HG03460 (cell line): ENCODE results near the gene C2orf68.
A peak's percentile ranks its signal among the peaks of the same experiment; 100 is the strongest.
"Not testable (repeated sequence)": the region's sequence is repeated elsewhere in the genome, so short reads cannot be mapped to it uniquely, and the experiment has no call there.

ENCODE experiments used
- ATAC-seq: cut with Tn5 transposase; IDR thresholded peaks from one replicate; pipeline ENCODE4 v1.9.1; 2021; ENCODE audit not compliant: unreplicated experiment

The C2orf68 gene

DNA sequence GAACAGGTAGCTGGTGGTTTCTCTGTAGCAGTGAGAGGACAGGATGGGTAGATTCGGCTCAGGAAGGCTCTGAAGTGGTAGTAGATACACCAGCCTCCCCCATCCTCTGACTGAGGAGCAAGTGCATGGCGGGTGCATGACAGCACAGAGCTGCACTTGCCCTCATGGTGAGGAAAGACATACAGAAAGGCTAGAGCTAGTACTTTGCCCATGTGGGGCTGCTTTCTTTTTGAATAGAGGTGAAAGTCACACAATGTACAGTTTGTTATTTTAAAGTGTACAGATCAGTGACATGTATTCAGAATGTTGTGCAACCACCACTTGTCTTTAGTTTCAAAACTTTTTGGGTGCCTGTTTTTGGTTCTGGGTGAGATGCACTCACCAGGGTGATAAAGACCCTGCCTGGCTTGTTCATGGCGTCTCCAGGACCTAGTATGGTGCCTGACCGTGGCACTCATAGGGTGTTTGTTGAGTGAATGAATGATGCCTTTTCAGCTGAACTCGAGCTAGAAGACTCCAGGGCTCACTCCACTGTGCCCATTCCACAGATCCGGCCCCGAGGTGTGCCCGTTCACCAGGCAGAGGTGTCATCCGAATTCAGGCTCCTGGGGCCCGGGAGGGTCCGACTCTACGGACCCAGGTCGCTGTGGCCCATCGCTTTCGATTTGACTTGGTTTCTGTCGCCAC lies 28.1 kb downstream of the C2orf68 start:
- no peak for ATAC-seq

DNA sequence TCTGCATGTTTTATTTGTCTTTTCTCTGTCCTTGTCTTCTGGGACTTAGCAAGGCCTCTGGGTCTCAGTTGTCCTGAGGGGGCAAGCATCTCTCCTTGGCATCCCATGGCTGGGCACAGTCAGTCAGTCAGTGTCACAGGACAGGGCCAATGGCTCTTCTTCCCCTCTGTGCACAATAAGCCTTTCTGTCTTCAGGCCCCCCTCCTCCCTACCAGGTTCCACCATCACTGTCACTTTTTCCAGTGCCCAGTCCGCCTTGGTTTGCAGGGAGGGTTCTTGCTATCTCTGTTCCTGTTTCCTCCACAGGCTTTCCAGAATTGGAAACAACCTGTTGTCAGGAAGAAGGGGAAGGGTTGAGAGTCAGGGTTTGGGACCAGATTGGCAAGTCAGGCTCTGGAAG lies 29.4 kb downstream of the C2orf68 start:
- ATAC-seq = no peak

DNA sequence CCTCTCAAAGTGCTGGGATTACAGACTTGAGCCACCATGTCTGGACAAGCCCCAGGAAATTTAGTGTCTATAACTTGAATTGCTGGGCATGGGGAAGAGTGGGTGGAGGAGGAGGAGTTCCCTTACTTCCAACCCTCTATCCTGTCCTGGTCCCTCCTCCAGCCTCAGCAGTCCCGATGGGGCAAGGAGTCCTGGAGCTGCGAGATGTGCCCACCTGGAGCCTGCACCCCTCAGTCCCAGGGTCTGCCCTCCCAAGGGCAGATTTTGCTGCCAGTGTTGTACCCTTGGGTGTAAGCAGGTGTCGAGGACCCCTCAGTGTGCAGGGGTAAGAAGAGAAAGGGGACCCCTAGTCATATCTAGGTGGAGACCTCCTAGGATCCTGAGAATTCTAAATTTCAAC lies 31.7 kb downstream of the C2orf68 start:
- no peak for ATAC-seq

DNA sequence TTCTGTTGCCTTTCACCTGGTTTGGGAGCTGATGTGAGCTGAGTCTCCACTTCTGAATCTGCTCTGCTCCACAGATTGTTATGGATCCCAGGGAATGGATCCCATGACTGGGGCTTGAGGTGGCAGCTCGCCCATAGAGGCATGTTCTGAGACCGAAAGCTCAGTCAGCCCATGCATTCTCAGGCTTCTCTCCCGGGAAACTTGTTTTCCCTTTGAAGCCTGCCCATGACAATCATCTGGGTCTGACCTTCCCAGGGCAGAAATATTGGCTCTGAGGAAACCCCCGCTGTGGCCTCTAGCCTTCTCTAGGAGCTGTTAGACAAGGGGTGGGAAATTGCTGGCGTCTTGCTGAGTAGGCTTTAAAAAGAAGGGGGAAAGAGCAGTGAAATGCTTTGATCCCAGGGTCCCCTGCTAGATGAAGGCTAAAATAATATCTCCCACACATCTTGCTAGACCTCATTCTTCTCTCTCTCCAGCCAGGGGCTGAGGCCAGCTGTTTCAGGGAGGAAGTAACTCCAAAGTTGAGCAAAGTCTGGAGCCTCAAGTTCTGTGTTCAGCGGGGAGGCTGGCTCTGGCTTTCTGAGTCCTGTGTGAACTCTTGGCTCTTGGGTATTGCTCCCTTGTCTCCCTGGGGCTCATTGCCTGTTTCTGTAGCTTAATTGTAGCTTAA lies 32.5 kb downstream of the C2orf68 start:
- no peak for ATAC-seq

DNA sequence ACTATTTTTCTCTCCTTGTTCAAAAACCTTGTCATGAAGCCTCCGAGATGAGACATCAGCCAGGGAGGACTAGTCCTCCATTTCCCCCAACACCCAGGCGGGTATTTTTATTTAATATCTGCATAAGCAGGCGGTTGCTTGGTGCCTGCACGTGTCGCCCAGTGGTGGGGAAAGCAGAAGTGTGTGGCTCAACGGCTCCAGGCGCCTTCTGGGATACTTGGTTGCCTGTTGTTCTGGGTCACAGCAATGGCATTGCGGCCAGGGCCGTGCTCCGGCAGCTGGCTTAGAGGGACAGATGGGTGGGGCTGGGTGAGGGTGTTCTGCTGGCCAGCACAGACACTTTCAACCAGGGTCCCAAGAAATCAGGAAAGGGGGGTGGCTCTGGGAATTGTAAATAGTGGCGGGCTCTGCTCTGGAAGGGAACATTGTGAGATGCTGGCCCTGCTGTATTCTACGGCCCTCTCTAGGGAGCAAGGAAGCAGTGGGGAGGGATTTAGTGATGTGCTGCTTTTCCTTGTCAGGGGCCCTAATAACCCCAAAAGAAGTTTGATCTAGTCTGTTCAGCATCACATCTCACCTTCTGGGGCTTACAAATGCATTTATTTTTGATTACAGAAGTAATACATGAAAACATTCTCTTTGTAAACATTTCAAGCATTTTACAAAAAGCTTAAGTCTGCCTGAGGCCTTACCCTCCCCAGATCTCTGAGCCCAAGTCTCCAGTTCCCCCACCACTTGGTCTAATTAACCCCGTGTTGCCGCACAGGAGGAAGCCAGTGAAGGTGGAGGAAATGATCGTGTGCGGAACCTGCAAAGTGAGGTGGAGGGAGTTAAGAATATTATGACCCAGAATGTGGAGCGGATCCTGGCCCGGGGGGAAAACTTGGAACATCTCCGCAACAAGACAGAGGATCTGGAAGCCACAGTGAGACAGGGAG lies 33.4 kb downstream of the C2orf68 start:
- peak; percentile 37 for ATAC-seq

DNA sequence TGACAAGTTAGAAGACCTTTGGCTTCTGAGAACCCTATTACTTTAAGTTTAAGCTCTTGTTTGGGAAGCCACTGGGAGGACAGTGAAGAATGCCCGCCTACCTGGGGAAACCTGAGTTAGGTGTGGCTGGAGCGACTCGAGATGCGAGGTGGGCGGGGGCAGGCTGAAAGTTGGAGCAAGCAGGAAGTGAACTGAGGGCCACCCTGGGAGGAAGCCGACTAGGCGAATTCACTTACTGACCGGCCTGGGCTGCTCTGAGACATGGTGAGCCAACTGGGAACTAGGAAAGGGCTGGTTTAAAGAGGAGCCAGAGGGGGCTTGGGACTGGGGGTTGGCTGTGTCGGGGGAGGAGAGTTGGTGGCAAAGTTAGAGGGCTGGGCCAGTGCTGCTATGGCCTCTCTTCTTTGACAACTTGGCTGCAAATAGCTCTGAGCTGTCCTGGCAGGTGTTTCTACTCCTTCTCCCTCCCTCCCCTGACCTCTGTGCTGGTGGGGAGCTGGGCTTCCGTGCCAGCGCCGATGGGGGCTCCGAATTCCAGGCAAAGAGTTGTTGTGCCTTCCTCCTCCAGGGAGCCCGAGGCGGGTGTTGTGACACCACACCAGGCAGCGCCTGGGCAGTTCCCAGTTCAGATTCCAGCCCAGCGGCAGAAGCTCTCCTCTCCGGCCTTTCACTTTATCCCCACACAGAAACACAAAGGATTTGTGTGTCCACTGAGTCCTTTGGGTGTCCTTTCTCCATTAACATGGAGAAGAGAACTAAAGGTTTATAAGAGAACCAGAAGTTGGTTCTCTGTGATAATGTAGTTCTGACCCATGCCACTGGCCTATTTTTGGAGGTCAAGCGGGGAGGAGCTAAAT lies 34.3 kb downstream of the C2orf68 start, which contains the start of gene VAMP8:
Gene VAMP8, plus strand, starts transcription at position 201 of the 857 bp plus-strand sequence. Its CDS starts 61 bp downstream, at position 262.
- peak; percentile 70 for ATAC-seq

DNA sequence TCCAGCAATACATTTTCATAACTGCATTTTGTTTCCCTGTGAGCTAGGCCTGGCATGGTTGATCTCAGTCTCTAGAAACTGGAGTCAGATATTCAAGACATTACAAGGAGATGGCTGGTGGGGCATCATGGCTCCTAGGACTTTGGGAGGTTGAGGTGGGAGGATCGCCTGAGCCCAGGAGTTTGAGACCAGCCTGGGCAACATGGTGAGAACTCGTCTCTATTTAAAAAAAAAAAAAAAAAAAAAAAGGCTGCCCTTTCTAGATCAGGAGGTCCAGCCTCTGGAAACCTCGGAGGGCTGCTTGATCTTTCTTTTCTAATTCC lies 34.8 kb downstream of the C2orf68 start:
- no peak for ATAC-seq

DNA sequence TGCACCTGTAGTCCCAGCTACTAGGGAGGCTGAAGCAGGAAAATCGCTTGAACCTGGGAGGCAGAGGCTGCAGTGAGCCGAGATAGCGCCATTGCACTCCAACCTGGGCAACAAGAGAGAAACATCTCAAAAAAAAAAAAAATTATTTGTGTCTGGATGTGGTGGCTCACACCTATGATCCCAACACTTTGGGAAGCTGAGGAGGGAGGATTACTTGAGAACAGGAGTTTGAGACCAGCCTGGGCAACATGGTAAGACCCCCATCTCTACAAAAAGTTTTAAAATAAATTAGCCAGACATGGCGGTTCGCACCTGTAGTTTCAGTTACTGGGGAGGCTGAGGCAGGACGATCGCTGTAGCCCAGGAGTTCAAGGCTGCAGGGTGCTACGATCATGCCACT lies 36.1 kb downstream of the C2orf68 start:
- no peak for ATAC-seq

DNA sequence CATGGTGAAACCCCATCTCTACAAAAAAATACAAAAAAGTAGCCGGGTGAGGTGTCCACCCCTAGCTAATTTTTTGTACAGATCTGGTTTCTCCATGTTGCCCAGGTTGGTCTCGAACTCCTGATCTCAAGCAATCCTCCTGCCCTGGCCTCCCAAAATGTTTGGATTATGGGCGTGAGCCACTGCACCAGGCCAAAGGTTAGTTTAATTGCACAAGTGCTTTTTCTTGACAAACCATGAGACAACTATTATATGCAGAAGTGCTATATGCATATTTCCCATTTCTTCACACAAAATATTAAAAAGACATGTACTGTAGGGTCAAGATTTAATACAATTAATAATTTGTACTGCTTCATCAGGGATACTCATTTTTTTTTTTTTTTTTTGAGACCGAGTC lies 45.6 kb downstream of the C2orf68 start:
- no peak for ATAC-seq

DNA sequence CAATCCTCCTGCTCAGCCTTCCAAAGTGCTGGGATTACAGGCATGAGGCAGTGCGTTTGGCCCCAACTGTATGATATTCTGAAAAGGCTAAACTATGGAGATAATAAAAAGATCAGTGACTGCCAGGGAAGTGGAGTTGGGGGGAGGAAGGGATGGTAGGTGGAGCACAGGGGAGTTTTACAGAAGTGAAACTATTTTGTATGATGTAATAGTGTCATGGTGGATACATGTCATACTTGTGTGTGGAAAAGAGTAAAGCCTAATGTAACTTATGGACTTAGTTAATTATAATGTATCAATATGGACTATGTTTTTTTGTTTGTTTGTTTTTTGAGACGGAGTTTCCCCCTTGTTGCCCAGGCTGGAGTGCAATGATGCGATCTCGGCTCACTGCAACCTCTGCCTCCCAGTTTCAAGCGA lies 47.7 kb downstream of the C2orf68 start:
- no peak for ATAC-seq

DNA sequence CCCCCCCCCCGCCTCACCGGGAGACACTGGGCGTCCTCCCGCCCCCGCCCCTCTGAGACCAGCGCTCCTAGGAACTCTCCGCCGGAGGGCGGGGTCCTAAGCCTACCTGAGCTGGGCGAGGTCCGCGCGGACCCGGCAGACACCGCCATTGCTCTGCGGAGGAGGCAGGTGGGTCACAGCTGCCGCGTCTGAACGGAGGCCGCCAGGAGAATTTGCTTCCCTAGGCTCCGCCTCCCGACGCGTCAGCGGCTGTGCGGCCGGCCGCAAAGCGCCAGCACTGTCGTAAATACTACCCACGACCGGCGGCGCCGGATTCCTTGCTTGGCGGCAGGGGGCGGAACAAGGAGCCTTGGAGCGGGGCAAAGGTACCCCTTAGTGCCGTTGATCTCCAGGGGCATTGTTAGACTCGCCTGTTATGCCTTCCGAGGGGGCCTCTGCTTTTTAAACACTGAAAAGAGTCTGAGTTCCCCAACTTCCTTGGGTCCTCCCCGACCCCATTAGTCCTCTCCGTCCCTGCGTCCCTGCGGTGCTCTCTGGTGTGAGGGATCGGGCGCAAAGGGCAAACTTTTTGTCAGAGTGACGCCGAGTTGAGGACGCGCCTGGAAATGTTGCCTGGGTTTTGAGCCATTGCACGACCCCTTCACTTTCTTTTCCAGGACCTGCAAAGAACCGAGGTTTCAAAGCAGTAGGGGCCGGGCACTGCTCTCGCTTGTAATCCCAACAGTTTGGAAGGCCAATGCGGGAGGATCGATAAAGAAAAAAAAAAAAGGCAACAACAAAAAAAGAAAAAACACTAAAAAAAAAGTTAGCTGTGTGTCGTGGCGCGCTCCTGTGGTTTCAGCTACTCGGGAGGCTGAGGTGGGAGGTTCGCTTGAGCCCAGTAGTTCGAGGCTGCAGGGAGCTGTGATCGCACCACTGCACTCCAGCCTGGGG lies 50.3 kb downstream of the C2orf68 start, which contains the start of gene GGCX:
Gene GGCX, minus strand, starts transcription at position 214 of the 933 bp plus-strand sequence. Its CDS starts 65 bp downstream, at position 149.
- ATAC-seq = peak; percentile 90

DNA sequence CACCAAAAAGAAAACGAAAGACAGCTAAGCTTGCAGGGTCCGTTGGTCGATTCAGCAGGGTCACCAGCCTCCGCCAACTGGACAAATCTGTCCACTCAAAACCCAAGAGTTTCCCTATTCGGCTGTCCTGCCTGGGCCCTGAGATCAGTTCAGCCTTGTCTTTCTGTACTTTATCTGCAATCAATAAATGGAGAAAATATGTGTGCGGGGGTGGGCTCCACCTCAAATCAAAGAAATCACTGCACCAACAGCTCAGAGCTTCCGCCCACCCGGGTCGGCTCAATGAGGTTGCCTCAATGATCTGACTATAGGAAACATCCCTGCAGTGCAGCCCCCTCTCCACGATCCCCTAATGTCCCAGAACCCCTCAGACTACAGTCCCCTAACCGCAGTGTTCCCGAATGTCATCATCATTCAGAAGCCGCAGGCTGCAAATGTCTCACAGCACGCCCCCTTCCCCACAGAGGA lies 51.0 kb downstream of the C2orf68 start:
- ATAC-seq = peak; percentile 18

DNA sequence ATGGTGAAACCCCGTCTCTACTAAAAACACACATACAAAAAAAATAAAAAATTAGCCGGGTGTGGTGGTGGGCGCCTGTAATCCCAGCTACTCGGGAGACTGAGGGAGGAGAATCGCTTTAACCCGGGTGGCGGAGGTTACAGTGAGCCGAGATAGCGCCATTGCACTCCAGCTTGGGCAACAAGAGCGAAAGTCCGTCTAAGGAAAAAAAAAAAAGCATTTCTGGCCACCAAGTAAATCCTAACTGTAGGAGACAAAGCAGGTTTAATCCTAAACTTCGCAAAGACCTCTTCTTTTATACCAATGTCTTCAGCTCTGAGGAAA lies 51.5 kb downstream of the C2orf68 start:
- not testable (repeated sequence) for ATAC-seq

DNA sequence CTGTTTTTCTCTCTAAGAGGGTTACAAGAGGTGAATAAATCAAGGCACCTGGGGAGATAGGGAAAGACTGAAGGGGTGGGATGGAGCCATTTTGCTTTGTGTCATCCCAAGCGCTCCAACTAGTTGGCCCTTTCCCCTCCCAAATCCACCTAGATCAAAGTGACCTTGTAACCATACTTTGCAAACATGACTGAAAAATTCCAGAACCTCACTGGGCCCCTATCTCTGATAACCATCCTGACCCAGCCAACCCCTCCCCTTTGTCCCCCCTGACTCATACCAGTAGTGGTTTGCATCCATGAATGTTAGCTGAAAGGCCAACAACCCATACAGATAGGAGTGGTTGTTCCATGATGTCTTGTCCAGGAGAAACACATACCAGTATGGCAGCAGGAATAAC lies 53.7 kb downstream of the C2orf68 start:
- ATAC-seq = no peak

DNA sequence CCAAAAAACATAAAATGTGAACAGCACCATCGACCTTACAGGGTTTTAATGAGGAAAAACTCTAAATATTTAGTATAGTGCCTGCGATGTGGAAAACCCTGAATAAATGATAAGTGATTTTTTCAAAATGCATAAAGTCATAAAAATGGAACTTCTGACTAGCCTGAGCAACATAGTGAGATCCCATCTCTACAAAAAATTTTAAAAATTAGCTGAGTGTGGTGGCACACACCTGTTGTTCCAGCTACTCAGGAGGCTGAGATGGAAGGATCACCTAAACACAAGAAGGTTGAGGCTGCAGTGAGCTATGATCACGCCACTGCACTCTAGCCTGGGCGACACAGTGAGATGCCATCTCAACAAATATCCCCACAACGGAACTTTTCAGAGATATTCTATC lies 54.7 kb downstream of the C2orf68 start:
- ATAC-seq = no peak
